DOHH2 (cell line): Measurements from ENCODE around the gene LRMDA.

Experiments
- H3F3A ChIP-seq: fragments of 200-600 bp; sonication (generic), shearing (Covaris generic); 2 replicates; pipeline ENCODE4 v1.6.0; 2016; ENCODE audit warnings: antibody characterized with exemption, mild to moderate bottlenecking; ENCODE audit not compliant: control insufficient read depth, insufficient read depth
- H3K27ac ChIP-seq: fragments of 200-600 bp; sonication (generic); 2 replicates; pipeline ENCODE4 v1.5.1; 2014; ENCODE audit warnings: low read depth, mild to moderate bottlenecking, low read length, moderate library complexity
- H3K27me3 ChIP-seq: fragments of 200-600 bp; sonication (generic); 2 replicates; pipeline ENCODE4 v1.6.1; 2014; ENCODE audit warnings: mild to moderate bottlenecking, low read length, mixed read lengths; ENCODE audit not compliant: control insufficient read depth
- H3K36me3 ChIP-seq: fragments of 200-600 bp; sonication (generic); 2 replicates; pipeline ENCODE4 v1.6.1; 2014; ENCODE audit warnings: mild to moderate bottlenecking, low read length, moderate library complexity, mixed read lengths; ENCODE audit not compliant: control insufficient read depth
- H3K4me1 ChIP-seq: fragments of 200-600 bp; sonication (generic); 2 replicates; pipeline ENCODE4 v1.6.1; 2014; ENCODE audit warnings: mild to moderate bottlenecking, low read length, mixed read lengths; ENCODE audit not compliant: control insufficient read depth
- H3K4me2 ChIP-seq: fragments of 200-600 bp; sonication (generic); 2 replicates; pipeline ENCODE4 v1.6.0; 2014; ENCODE audit warnings: mild to moderate bottlenecking, low read length, moderate library complexity
- H3K4me3 ChIP-seq: fragments of 200-600 bp; sonication (generic); 2 replicates; pipeline ENCODE4 v1.5.1; 2014; ENCODE audit warnings: mild to moderate bottlenecking, low read length, mixed read lengths
- H3K79me2 ChIP-seq: fragments of 200-600 bp; sonication (generic); 2 replicates; pipeline ENCODE4 v1.6.1; 2014; ENCODE audit warnings: mild to moderate bottlenecking, low read length, mixed read lengths; ENCODE audit not compliant: control insufficient read depth
- H3K9me2 ChIP-seq: fragments of 200-600 bp; sonication (generic); replicated peaks from 2 replicates; pipeline ENCODE4 v1.6.1; 2014; ENCODE audit warnings: mild to moderate bottlenecking, low read length, mixed read lengths; ENCODE audit not compliant: control insufficient read depth
- H3K9me3 ChIP-seq: fragments of 200-600 bp; sonication (generic); 2 replicates; pipeline ENCODE4 v1.6.1; 2014; ENCODE audit warnings: antibody characterized with exemption, low read length, mixed read lengths; ENCODE audit not compliant: control insufficient read depth, insufficient read depth
- H4K20me1 ChIP-seq: fragments of 200-600 bp; sonication (generic); 2 replicates; pipeline ENCODE4 v1.6.0; 2014; ENCODE audit warnings: low read depth, mild to moderate bottlenecking, antibody characterized with exemption, low read length, moderate library complexity; ENCODE audit not compliant: control insufficient read depth, insufficient read depth
- EZH2phosphoT487 ChIP-seq: fragments of 200-600 bp; sonication (generic); IDR thresholded peaks from 2 replicates; pipeline ENCODE4 v1.6.1; 2017; ENCODE audit warnings: borderline replicate concordance, mild to moderate bottlenecking, antibody characterized with exemption, low read length, moderate library complexity, mixed read lengths
- TF ChIP-seq, protein P1 (sequence below): fragments of 200-600 bp; sonication (generic); IDR thresholded peaks from one replicate; pipeline ENCODE4 v1.5.1; 2014; ENCODE audit warnings: antibody characterized with exemption, mild to moderate bottlenecking, low read depth, low read length; ENCODE audit not compliant: poor library complexity, severe bottlenecking

Gene LRMDA

GRCh38 chr10:75462865-75463264 is 31.4 kb downstream of the LRMDA start:
- Histone ChIP-seq H3K27ac (no peak overlapping the region), H3K9me3 (no peaks in the 10 kb centered on the region), H3K27me3 (no peaks in the 10 kb centered on the region), H3K36me3 (no peaks in the 10 kb centered on the region), H3K79me2 (no peaks in the 10 kb centered on the region), H3K4me3 (no peak overlapping the region), H3F3A (no peaks in the 10 kb centered on the region), H3K4me1 (no peaks in the 10 kb centered on the region), H3K4me2 (no peak overlapping the region), H4K20me1 (no peaks in the 10 kb centered on the region), H3K9me2 (no peaks in the 10 kb centered on the region)
- TF ChIP-seq EZH2phosphoT487: no peak
- TF ChIP-seq, protein P1, sequence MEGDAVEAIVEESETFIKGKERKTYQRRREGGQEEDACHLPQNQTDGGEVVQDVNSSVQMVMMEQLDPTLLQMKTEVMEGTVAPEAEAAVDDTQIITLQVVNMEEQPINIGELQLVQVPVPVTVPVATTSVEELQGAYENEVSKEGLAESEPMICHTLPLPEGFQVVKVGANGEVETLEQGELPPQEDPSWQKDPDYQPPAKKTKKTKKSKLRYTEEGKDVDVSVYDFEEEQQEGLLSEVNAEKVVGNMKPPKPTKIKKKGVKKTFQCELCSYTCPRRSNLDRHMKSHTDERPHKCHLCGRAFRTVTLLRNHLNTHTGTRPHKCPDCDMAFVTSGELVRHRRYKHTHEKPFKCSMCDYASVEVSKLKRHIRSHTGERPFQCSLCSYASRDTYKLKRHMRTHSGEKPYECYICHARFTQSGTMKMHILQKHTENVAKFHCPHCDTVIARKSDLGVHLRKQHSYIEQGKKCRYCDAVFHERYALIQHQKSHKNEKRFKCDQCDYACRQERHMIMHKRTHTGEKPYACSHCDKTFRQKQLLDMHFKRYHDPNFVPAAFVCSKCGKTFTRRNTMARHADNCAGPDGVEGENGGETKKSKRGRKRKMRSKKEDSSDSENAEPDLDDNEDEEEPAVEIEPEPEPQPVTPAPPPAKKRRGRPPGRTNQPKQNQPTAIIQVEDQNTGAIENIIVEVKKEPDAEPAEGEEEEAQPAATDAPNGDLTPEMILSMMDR: no peak

- Histone ChIP-seq H3K4me1 (no peaks in the 10 kb centered on the region), H3K27me3 (no peaks in the 10 kb centered on the region), H3K79me2 (no peaks in the 10 kb centered on the region), H3K36me3 (no peaks in the 10 kb centered on the region), H3K4me3 (no peak overlapping the region), H4K20me1 (no peaks in the 10 kb centered on the region), H3K9me2 (no peaks in the 10 kb centered on the region), H3K9me3 (no peaks in the 10 kb centered on the region), H3K4me2 (no peak overlapping the region), H3K27ac (no peak overlapping the region), H3F3A (no peaks in the 10 kb centered on the region)
- TF ChIP-seq, protein P1: no peak
- TF ChIP-seq EZH2phosphoT487: no peak
These were observed 33.3 kb downstream of the LRMDA start for GRCh38 chr10:75464478-75465449.

DNA sequence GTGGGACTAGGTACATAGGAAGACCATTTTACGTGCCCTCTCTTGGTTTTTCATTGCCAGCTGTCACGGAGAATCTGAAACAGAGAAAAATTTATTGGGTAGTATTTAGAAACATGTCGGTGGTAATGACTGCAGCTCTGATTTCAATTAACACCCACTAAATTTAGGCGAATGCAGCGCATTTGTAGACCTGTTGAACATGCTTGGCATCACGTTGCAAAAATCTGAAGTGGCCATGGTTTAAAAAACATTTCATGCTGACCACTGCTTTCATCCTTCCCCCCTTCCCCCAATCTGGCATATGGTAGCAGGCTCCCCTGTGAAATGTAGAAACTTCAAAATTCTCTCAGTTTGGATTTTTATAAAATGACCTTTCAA is 34.0 kb downstream of the LRMDA start:
- no peak overlapping the region for H3K4me2 ChIP-seq
- H3K4me1 ChIP-seq: no peaks in the 10 kb centered on the region
- no peak for TF ChIP-seq EZH2phosphoT487
- TF ChIP-seq, protein P1: no peak
- H3K27me3 ChIP-seq: no peaks in the 10 kb centered on the region
- no peaks in the 10 kb centered on the region for H3K9me3 ChIP-seq
- H4K20me1 ChIP-seq: no peaks in the 10 kb centered on the region
- no peaks in the 10 kb centered on the region for H3K79me2 ChIP-seq
- no peaks in the 10 kb centered on the region for H3K9me2 ChIP-seq
- H3K36me3 ChIP-seq: no peaks in the 10 kb centered on the region
- no peak overlapping the region for H3K27ac ChIP-seq
- H3K4me3 ChIP-seq: no peak overlapping the region
- H3F3A ChIP-seq: no peaks in the 10 kb centered on the region
